Hypothalamus (tissue), 51 donors: Measurements from ENCODE around the gene LIPE.
A peak's percentile ranks its signal among the peaks of the same experiment; 100 is the strongest.

Source experiments
- DNase-seq, 51 donors: peaks; one replicate each; lab custom pipeline; 2025; lab: John Stamatoyannopoulos, UW

The LIPE gene

DNA sequence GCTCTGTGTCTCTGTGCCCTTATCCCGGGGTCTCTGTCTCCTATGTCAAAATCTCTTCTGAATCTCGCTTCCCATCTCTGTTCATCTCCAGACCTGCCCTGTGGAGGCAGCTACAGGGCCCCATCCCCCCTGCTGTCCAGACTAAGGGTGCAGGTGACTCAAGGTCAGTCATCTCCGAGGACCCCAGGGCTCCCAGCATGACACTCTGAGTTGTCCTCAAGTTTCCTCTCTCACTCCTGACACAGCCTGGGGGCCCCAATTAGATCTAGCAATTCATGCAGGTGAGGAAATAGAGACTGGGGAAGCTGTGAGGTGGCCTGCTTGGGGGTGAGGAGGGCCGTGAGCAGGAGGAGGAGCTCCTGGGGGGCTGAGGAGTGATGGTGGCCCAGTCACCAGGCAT, 35.0 kb downstream of the LIPE start:
- DNase-seq: no peak

DNA sequence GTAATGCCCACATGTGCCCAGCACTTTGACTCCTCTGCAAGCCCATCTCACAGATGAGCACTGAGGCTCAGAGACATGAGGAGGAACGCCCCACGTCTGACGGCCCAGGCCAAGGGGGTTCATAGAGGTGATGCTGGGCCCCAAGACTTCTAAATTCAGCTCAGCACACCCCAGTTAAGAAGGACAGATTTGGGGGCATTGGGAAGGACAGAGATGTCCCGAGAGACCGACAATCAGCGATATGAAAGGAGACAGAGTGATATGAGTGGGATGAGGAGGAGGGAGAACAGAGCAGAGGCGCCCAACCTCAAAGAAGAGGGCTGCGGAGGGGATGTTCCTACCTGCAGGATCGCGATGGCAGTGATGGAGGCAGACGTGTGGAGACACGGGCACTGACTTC, 37.3 kb downstream of the LIPE start, which contains the start of gene CNFN:
CNFN (minus strand) TSS at position 399 of the 400 bp plus-strand sequence. CDS start 1,260 bp downstream, outside the sequence.
- DNase-seq: no peak

DNA sequence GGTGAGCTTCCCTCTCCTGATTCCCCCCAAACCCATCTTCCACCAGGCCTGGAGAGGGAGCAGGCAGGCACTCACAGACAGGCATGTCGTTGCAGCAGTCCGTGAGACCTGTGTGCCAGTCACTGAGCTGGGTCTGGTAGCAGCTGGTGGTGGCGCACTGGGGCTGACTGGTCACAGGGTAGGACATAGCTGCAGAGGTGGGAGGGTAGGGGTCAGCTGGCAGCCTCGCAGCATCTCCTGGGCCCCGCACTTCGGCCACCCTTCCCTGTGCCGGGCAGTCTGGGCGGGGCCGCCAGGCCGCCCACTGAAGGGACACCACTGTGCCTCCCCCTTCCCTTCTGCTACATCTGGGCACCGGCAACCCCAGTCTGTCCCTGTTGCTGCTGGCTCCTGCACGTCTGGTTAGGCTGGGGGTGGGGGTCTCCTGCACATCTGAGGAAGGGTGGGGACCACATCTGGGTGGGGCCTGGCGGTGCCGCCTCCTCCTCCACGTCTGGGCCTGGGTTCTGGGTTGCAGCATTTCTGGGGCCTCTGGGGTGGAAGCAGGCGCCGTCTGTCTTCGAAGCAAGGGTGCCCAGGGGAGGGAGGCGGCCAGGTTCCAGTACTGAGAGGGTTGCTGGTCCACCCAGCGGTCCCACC, 38.2 kb downstream of the LIPE start:
- no peak for DNase-seq

DNA sequence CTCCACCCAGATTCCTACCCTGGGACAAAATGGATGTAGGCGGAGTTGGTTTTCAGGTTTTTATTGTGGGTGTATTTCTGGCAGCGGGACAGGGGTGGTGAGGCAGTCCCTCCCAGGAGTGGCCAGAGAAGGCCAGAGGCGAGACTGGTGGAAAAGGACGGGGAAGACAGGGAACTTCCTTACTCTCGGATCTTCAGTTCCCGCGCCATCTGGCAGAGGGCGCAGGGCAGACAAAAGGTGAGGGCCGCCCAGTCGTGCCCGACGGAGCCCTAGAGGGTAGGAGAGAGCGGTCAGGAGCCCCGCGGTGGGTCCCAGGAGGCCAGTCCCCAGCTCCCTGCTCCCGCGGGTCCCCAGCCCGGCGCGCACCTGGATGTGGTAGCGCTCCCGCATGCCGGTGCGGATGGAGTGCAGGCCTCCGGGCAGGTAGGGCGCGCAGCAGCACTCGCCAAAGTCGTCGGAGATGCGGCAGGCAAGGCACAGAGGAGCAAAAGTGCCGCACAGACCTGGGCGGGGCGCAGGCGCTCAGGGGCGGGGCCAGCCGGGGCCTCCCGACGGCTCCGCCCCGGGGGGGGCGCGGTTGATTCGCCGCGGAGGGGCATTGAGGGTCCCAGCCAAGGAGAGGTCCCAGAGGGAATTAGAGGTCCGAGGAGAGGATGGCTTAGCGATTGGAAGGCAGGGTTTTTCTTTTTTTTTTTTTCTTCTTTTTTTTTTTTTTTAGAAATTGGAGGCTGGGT, 40.0 kb downstream of the LIPE start:
- DNase-seq: peak in 21 of 51 donors; percentile 2 to 48 (median 26)

DNA sequence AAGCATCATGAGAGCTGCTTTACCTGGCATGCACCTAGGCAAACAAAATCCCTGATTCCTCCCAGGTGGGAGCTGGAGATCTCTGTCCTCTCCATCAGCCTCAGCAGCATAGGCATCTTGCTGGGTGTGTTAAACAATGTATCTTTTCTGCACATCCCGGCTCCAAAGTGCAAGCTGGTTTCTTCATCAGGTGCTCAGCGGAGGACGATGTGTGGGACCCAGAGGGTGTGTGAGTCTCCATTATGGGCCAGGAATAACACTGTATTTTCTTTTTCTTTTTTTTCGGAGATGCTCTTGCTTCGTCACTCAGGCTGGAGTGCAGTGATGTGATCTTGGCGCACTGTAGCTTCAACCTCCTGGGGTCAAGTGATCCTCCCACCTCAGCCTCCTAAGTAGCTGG, 47.0 kb downstream of the LIPE start:
- DNase-seq: no peak

DNA sequence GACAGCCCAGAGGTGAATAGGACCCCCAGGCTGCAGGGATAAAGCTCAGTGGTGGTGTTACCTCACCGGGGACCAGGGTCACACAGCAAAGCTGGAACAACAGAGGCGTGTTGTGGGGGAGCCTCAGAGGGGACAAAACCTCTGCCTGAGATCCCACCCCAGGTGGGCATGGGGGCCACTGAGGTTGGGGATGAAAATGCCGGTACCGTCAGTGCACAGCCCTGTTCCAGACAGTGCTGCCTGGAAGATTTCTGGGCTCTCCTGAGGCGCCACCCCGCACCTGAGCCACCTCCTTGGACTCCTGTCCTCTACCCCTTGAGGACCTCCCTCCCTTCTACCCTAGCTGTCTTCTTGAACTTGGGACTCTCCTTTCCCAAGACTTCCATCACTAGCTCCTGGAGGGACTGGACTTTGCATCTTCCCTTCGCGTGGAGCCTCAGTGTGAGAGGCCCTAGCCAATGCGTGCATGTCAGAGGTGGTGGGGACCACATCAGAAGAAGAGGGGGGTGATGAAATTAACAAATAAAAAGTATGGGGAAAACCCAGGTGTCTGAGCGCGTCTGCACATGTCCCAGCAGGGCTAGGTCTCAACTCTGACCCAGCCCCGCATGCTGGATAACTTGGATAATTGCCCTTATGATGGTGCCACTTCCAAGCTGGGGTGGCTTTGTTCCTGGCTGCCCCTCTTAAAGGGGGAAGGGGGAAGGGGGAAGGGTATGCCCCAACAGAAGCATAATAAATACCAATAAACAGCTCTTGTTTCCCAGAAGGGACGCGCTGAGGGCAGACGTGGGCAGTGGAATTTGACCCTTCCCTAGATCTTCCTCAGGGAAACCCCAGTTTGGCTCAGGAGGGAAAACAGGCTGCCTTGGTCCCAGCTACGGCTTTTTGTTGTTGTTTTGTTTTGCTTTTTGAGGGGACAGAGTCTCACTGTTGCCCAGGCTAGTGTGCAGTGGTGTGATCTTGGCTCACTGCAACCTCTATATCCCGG, 48.7 kb downstream of the LIPE start:
- no peak for DNase-seq

DNA sequence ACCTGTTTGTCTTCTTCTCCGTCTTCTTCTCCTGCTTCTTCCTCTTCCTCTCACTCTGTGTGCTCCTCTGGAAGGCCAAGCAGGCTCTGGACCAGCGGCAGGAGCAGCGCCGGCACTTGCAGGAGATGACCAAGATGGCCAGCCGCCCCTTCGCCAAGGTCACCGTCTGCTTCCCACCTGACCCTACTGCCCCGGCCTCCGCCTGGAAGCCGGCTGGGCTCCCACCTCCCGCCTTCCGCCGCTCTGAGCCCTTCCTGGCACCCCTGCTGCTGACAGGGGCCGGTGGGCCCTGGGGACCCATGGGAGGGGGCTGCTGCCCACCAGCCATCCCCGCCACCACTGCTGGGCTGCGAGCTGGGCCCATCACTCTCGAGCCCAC, 51.0 kb downstream of the LIPE start:
- no peak for DNase-seq

DNA sequence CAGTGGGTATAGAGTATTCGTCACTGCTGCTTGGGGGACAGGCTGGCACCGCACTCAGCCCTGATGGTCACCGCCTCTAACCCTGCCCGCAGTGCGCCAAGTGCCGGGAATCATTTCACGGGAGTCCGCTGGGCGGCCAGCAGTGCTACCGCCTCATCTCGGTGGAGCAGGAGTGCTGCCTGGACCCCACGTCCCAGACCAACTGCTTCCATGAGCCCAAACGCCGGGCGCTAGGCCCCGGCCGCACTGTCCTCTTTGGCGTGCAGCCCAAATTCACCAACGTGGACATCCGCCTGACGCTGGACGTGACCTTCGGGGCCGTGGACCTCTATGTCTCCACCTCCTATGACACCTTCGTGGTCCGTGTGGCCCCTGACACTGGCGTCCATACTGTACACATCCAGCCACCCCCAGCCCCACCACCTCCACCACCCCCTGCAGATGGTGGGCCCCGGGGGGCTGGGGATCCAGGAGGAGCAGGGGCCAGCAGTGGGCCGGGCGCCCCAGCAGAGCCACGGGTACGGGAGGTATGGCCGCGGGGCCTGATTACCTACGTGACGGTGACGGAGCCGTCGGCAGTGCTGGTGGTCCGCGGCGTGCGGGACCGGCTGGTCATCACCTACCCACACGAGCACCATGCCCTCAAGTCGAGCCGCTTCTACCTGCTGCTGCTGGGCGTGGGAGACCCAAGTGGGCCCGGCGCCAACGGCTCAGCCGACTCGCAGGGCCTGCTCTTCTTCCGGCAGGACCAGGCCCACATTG, 51.6 kb downstream of the LIPE start:
- no peak for DNase-seq

DNA sequence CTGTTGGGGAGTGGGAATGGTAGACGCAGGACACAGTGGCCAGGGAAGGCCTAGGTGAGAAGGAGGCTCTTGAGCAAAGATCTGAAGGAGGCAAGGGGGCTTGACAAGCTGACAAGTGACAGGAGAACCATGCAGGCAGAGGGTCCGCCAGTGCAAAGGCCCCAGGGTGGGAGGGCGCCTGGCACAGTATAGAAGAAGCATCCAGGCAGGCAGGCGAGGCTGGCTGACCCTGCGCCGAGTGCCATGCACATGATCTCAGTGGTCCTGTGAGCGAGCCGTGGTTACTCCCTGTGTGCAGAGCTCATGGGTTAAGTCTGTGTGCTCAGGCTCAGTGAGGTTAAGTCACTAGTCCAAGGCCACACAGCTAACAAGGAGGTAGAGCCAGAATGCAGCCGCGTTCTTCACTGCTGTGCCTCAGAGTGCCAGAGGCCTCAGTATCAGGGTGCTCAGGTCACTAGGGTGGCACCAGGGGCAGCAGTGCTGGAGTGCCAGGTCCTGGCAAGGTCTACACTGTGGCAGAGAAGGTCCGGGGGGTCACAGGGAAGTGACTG, 52.3 kb downstream of the LIPE start:
- DNase-seq: no peak

DNA sequence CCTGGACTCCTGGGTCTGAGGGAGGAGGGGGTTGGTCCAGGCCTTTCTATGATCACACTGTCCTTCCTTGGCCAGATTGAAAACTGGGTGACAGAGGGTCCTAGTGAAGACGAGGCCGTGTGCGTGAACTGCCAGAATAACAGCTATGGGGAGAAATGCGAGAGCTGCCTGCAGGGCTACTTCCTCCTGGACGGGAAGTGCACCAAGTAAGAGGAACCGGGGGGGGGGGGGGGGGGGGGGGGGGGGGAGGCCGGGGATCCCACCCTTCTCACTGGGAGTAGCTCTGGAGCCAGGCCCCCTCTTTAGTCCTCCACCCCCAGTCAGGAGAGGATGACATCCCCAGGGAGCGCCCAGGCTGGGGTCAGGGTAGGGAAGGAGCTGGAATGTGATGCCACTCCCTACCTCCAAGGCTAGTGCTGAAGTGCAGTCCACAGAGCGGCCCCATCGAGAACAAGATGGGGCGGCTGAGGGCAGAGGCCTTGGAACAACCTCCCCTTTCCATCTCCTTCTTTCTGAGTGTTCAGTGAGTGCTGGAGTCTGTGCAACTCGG, 56.5 kb downstream of the LIPE start:
- DNase-seq: peak in 1 of 51 donors; percentile 9

DNA sequence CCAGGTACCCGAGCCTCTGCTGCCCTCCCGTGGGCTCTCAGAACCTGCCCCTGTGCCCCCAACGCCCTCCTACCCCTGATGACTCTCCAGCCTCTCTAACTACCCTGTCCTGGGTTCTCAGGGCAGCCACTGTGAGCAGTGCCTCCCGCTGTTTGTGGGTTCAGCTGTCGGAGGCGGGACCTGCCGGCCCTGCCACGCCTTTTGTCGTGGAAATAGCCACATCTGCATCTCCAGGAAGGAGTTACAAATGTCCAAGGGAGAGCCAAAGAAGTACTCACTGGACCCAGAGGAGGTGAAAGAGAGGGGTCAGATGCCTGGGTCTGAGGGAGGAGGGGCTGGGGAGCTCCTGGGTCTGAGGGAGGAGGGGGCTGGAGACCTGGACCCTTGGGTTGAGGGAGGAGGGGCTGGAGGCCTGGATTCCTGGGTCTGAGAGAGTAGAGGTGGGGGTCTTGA, 57.1 kb downstream of the LIPE start:
- DNase-seq: no peak

DNA sequence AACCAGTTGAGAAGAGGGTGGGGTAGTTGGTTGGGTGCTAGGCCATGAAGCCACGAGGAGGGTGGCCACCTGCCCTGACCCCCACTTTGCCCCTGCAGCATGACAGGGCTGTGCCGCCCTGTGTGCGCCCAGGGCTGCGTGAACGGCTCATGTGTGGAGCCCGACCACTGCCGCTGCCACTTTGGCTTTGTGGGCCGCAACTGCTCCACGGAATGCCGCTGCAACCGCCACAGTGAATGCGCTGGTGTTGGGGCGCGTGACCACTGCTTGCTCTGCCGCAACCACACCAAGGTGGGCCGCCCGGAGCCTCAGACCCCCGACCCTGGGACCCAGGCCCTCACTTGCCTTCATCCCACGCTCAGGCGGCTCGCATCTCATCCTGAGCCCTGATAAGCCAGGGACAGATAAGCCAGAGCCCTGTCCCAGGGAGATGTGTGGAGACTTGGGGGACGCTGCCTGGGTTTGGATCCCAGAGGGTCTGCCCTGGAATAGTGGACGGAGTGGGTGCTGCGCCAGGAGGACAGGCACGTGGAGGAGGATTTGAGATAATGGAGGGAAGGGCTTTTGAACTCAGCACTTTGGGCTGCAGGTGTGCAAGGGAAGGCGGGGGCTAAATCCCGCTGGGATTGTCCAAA, 57.6 kb downstream of the LIPE start:
- DNase-seq: no peak

DNA sequence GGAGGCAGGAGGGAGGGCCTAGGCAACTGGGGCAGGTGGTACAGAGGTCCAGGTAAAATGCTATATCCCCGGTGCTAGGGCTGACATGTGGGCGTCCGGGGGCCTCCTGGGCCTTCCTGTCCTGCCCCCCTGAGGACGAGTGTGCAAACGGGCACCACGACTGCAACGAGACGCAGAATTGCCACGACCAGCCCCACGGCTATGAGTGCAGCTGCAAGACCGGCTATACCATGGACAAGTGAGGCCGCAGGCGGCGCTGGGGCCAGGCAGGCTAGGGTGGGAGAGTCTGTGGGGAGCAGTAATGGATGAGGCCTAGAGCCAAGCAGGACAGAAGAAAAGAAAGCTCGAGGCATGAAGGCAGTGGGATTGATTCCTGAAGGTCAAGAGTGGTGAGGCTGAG, 58.4 kb downstream of the LIPE start:
- no peak for DNase-seq

DNA sequence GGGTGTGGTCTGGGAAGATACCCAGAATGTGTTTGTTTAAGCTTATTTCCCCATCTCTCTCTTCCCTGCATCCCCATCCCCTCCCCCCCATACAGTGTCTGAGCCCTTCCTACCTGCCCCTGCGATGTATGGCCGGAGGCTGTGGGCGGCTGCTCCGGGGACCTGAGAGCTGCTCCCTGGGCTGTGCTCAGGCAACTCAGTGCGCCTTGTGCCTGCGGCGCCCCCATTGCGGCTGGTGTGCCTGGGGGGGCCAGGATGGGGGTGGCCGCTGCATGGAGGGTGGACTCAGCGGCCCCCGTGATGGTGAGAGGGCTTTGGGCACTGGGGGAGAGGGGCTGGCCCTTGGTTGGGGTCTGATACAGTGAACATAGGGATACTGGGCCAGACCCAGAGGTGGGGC, 58.8 kb downstream of the LIPE start:
- DNase-seq: no peak

DNA sequence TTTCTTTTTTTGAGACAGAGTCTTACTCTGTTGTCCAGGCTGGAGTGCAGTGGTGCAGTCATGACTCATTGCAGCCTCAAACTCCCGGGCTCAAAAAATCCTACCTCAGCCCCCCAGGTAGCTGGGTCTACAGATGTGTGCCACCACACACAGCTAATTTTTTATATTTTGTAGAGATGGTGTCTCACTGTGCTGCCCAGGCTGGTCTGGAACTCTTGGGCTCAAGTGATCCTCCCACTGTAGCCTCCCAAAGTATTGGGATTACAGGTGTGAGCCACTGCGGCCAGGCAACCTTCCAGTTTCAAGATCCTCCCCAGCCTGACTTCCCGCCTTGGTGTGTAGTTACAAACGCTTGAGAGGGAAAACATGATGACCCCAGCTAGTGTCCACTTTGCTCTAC, 59.3 kb downstream of the LIPE start:
- no peak for DNase-seq

DNA sequence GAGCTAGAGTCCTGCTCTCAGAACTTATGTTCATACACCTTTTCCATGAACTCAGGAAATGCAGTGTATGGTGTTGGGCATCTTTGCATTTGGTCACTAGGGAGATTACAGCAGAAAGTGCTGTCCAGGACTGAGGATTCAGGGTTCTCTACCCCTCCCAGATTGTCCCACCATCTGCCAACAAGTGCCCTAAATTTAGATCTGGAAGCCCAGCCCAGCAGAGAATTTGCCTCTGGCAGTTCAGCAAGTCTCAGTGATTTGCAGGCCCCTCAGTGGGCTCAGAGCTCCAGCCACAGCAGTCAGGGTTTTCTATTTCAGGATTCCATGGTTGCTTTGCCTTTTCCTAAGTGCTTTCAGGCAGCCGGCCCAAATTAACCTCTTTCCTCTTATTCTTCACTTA, 60.5 kb downstream of the LIPE start:
- no peak for DNase-seq

DNA sequence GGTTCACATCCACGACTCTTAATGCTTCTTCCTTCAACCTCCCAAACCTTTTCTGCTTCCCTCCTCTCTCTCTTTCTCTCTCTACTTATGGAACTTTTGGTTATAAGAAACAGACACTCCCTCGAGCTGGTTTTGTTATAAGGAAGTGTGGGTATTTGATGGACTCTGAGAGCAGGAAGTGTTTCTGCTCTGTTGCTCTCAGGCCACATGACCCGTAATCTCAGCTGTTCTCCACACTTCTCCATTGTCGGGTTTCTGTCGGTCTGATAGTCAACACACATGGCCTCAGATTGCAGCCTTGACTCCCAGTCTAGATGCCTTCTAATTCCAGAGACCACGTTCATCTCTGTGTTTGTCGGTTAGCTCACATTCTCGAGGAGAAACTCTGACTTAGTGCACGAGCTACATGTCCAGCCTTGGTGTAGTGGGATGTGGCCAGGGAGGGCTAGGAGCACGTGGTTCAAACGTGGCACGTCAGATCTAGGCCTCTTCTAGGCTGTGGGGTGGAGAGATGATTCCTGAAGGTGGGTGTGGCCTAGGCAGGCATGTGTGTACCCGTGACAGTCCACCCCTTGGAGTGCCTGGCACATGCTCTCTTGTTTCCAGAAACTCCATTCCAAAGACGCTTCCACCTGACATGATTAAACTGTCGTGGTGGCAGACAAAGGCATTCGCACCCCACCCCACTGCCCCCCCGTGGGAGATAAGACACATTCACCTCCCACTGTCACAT, 63.4 kb downstream of the LIPE start:
- DNase-seq: peak in 4 of 51 donors; percentile 2 to 10 (median 6)

DNA sequence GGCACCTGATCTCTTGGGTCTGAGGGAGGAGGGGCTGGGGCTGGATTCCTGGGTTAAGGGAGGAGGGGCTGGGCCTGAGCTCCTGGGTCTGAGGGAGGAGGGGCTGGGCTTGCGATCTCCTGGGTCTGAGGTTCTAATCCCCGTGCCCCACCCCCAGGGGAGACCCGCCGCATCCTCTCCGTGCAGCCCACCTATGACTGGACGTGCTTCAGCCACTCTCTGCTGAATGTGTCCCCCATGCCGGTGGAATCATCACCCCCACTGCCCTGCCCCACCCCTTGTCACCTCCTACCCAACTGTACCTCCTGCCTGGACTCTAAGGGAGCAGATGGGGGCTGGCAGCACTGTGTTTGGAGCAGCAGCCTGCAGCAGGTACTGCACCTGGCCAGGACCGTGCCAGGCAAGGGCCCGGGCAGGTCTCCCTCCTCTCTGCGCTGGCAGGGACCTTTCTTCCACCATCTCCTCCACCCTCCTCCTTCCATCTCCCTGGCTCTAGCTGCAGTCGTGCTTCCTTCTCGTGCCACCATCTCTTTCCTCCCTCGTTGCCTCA, 64.2 kb downstream of the LIPE start:
- DNase-seq: no peak
